Gastroesophageal sphincter (tissue), 4 donors: ENCODE results near the gene ZKSCAN4. TPM values are rescaled to one million over a fixed set of nuclear protein-coding genes. Genes with fewer than 3 reads are reported as not detected.

Experiments
- ATAC-seq: fragments of 150-250 bp; one replicate; pipeline ENCODE4 v1.9.1; 2016; ENCODE audit warnings: mild to moderate bottlenecking, moderate library complexity
- H3K27ac ChIP-seq, 4 donors: fragments of 200-600 bp; sonication (generic) in 3 of 4; 1 replicate in 3 of 4; 2 replicates in 1 of 4; pipeline ENCODE4 v1.5.1; 2016 to 2019
- H3K27me3 ChIP-seq: fragments of 200-600 bp; sonication (generic); one replicate; pipeline ENCODE4 v1.5.1; 2019
- H3K36me3 ChIP-seq, 2 donors: fragments of 200-600 bp; sonication (generic); one replicate each; pipeline ENCODE4 v1.5.1; 2019; ENCODE audit warnings: control low read depth in 1 of 2
- H3K4me1 ChIP-seq, 3 donors: fragments of 200-600 bp; sonication (generic); 1 replicate in 2 of 3; 2 replicates in 1 of 3; pipeline ENCODE4 v1.5.1; 2016 to 2019; ENCODE audit warnings: control low read depth in 2 of 3
- H3K4me3 ChIP-seq, 2 donors: fragments of 200-600 bp; sonication (generic); one replicate each; pipeline ENCODE4 v1.5.1; 2019; ENCODE audit warnings: mild to moderate bottlenecking in 1 of 2, moderate library complexity in 1 of 2
- H3K9me3 ChIP-seq, 3 donors: fragments of 200-600 bp; sonication (generic); one replicate each; pipeline ENCODE4 v1.5.1; 2017 to 2019; ENCODE audit warnings: control low read depth in 2 of 3
- EP300 ChIP-seq: sonication (generic); formaldehyde crosslinking; IDR thresholded peaks from one replicate; pipeline ENCODE4 v1.6.1; 2017; ENCODE audit warnings: antibody characterized with exemption, mild to moderate bottlenecking
- POLR2A ChIP-seq, 2 donors: fragments of 450-650 bp; IDR thresholded peaks; one replicate each; pipeline ENCODE4 v1.6.1; 2017; ENCODE audit warnings: antibody characterized with exemption in 2 of 2, mild to moderate bottlenecking in 2 of 2, moderate library complexity in 1 of 2
- POLR2AphosphoS5 ChIP-seq: sonication (generic); formaldehyde crosslinking; IDR thresholded peaks from one replicate; pipeline ENCODE4 v1.6.1; 2017; ENCODE audit warnings: antibody characterized with exemption
- WGBS, 2 donors: methylation state at CpG; one replicate each; pipeline ENCODE4 v1.1.5; 2018; ENCODE audit warnings: low coverage in 1 of 2; 5-methylcytosine and 5-hydroxymethylcytosine counted together
- total RNA-seq, 4 donors: library from RNA; depleted of rRNA; stranded (reverse); fragments of >200 nt; gene quantifications; one replicate each; pipeline ENCODE4 v1.1.0, GENCODE V29; 2016
- TF ChIP-seq, protein P1 (sequence below), 4 experiments: fragments of 200-600 bp in 2 of 4; fragments of 450-650 bp in 2 of 4; sonication (generic) in 1 of 4; IDR thresholded peaks; one replicate each; pipeline ENCODE4 v1.5.1; 2017 to 2019; ENCODE audit warnings: antibody characterized with exemption in 4 of 4, mild to moderate bottlenecking in 2 of 4, moderate library complexity in 2 of 4

The ZKSCAN4 gene
- total RNA-seq, 4 donors from 2014 or later = 3.2 to 6.4 (median 5.0) TPM

- Histone ChIP-seq H3K4me3 (no peak overlapping the region), H3K27me3 (peaks cover 97% of the 10 kb centered on the region), H3K36me3 (no peaks in the 10 kb centered on the region), H3K27ac (no peak overlapping the region), H3K9me3 (peaks cover 0 to 30% (median 0%) of the 10 kb centered on the region in 3 donors), H3K4me1 (peaks cover 0 to 15% (median 7%) of the 10 kb centered on the region in 3 donors)
- TF ChIP-seq POLR2AphosphoS5 (no peak), EP300 (no peak), POLR2A (IDR thresholded peaks at IDR 0.05) (no peak)
- TF ChIP-seq, protein P1, sequence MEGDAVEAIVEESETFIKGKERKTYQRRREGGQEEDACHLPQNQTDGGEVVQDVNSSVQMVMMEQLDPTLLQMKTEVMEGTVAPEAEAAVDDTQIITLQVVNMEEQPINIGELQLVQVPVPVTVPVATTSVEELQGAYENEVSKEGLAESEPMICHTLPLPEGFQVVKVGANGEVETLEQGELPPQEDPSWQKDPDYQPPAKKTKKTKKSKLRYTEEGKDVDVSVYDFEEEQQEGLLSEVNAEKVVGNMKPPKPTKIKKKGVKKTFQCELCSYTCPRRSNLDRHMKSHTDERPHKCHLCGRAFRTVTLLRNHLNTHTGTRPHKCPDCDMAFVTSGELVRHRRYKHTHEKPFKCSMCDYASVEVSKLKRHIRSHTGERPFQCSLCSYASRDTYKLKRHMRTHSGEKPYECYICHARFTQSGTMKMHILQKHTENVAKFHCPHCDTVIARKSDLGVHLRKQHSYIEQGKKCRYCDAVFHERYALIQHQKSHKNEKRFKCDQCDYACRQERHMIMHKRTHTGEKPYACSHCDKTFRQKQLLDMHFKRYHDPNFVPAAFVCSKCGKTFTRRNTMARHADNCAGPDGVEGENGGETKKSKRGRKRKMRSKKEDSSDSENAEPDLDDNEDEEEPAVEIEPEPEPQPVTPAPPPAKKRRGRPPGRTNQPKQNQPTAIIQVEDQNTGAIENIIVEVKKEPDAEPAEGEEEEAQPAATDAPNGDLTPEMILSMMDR (IDR thresholded peaks at IDR 0.05) = no peak
- no peak for ATAC-seq
- WGBS, 2 donors = 31 to 45% methylated on average over 3 of the region's 3 CpGs
Measured at GRCh38 chr6:28206527-28206926, 45.5 kb downstream of the ZKSCAN4 start.

DNA sequence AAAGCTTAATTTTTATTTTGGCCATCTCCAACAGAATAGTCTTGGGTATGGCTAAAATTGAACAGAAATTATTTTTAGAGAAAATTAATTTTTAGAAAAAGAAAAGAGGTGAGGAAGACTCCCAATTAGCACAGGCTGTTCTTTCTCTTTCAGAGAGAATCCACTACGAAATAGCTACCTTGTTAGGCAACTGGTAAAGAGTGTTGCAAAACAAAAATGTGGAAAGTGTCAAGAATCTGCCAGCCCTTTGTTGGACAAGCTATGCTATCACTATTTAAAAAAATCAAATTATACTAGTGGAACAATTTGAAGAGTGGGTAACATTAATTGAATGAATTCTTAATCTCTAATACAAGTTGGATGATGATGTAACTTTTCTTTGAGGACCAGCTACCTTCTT, 46.2 kb downstream of the ZKSCAN4 start:
- WGBS, 2 donors = 64 to 80% methylated on average over 1 of the region's 1 CpG
- Histone ChIP-seq H3K4me3 (no peak overlapping the region), H3K27ac (no peak overlapping the region), H3K27me3 (peaks cover 95% of the 10 kb centered on the region), H3K4me1 (peaks cover 0 to 15% (median 7%) of the 10 kb centered on the region in 3 donors), H3K9me3 (peaks cover 0 to 30% (median 0%) of the 10 kb centered on the region in 3 donors), H3K36me3 (no peaks in the 10 kb centered on the region)
- ATAC-seq = no peak
- TF ChIP-seq POLR2A (IDR thresholded peaks at IDR 0.05) (no peak), POLR2AphosphoS5 (no peak), EP300 (no peak)
- TF ChIP-seq, protein P1 (IDR thresholded peaks at IDR 0.05) = no peak

- ATAC-seq = no peak
- TF ChIP-seq EP300 (no peak), POLR2AphosphoS5 (no peak)
- TF ChIP-seq, protein P1 (IDR thresholded peaks at IDR 0.05) = no peak
- Histone ChIP-seq H3K9me3 (peaks cover 0 to 30% (median 0%) of the 10 kb centered on the region in 3 donors), H3K27me3 (peaks cover 79% of the 10 kb centered on the region), H3K36me3 (no peaks in the 10 kb centered on the region), H3K4me3 (no peak overlapping the region), H3K27ac (no peak overlapping the region), H3K4me1 (peaks cover 0 to 13% (median 7%) of the 10 kb centered on the region in 3 donors)
- WGBS, 2 donors = 21 to 28% methylated on average over 3 to 4 of the region's 4 CpGs
Measured at GRCh38 chr6:28203201-28203600, 48.9 kb downstream of the ZKSCAN4 start.

DNA sequence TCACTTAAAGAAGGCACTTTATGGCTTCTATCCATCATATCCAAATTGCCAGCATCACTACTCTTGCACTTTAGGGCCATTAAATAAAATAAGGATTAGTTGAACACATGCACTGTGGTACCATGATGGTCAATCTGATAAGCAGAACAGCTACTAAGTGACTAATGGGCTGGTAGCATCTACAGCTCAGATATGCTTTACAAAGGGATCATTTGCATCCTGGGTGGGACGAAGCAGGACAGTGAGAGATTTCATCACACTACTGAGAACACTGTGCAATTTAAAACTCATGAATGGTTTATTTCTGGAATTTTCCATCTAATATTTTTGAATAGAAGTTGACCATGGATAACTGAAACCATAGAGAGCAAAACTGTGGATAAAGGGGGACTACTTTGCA, 52.0 kb downstream of the ZKSCAN4 start:
- 44 to 67% methylated on average over 1 of the region's 1 CpG for WGBS, 2 donors
- H3K27me3 ChIP-seq = peaks cover 48% of the 10 kb centered on the region
- H3K9me3 ChIP-seq = peaks cover 0 to 36% (median 0%) of the 10 kb centered on the region in 3 donors

More for the DNA sequence above, 52.0 kb downstream of the ZKSCAN4 start:
- no peaks in the 10 kb centered on the region for H3K36me3 ChIP-seq
- no peak overlapping the region for H3K4me3 ChIP-seq
- ATAC-seq = no peak
- no peak overlapping the region for H3K27ac ChIP-seq
- no peaks in the 10 kb centered on the region for H3K4me1 ChIP-seq
- TF ChIP-seq POLR2A (IDR thresholded peaks at IDR 0.05) (no peak), POLR2AphosphoS5 (no peak), EP300 (no peak)
- TF ChIP-seq, protein P1 (IDR thresholded peaks at IDR 0.05) = no peak

Other genes starting within 250 kb of the ZKSCAN4 start
- gene ZNF165, start 171.7 kb downstream of the ZKSCAN4 start, total RNA-seq = 1 to 10 TPM in 1 of 4 donors, under 1 TPM in 3; 0.77 to 1.6 (median 0.80) TPM
- gene ZSCAN16, start 127.7 kb downstream of the ZKSCAN4 start, total RNA-seq = 1 to 10 TPM; 4.4 to 7.1 (median 5.0) TPM
- gene ZKSCAN8, start 110.4 kb downstream of the ZKSCAN4 start, total RNA-seq = 10 to 100 TPM; 22.0 to 32.7 (median 29.6) TPM
- gene ZSCAN9, start 27.0 kb downstream of the ZKSCAN4 start, total RNA-seq = 10 to 100 TPM; 11.4 to 17.1 (median 12.9) TPM
- 1 to 10 TPM; 3.1 to 6.6 (median 4.4) TPM for gene NKAPL, start 7.0 kb upstream of the ZKSCAN4 start, total RNA-seq
- 10 to 100 TPM; 17.9 to 27.1 (median 24.5) TPM for gene ZSCAN26, start 14.9 kb upstream of the ZKSCAN4 start, total RNA-seq
- 1 to 10 TPM; 6.5 to 7.7 (median 7.2) TPM for gene PGBD1, start 29.3 kb upstream of the ZKSCAN4 start, total RNA-seq
- gene ZSCAN31, start 83.9 kb upstream of the ZKSCAN4 start, total RNA-seq = 10 to 100 TPM; 14.9 to 32.0 (median 24.8) TPM
- 1 to 10 TPM; 4.4 to 9.8 (median 6.9) TPM for gene ZKSCAN3, start 97.7 kb upstream of the ZKSCAN4 start, total RNA-seq
- gene ZSCAN12, start 147.5 kb upstream of the ZKSCAN4 start, total RNA-seq = 1 to 10 TPM; 5.6 to 8.6 (median 6.0) TPM
- 1 to 10 TPM; 2.6 to 8.1 (median 2.8) TPM for gene ZSCAN23, start 191.2 kb upstream of the ZKSCAN4 start, total RNA-seq